Gastrocnemius medialis (tissue), 4 donors: Measurements from ENCODE around the gene ANKRD24. TPM values are rescaled to one million over a fixed set of nuclear protein-coding genes. Genes with fewer than 3 reads are reported as not detected.
"Not testable (repeated sequence)": the region's sequence is repeated elsewhere in the genome, so short reads cannot be mapped to it uniquely, and the experiment has no call there.

Experiments used
- ATAC-seq, 2 donors: fragments of 150-250 bp; one replicate each; pipeline ENCODE4 v1.9.1; 2016
- DNase-seq, 2 donors: peaks; one replicate each; pipeline ENCODE4 v3.0.0-alpha.2; 2019
- H3K27ac ChIP-seq, 4 donors: fragments of 200-600 bp; sonication (generic); 1 replicate in 1 of 4; 2 replicates in 3 of 4; pipeline ENCODE4 v1.5.1; 2016 to 2018; ENCODE audit warnings: mild to moderate bottlenecking in 2 of 4, moderate library complexity in 1 of 4
- H3K27me3 ChIP-seq, 3 donors: fragments of 200-600 bp; sonication (generic) in 2 of 3; 1 replicate in 1 of 3; 2 replicates in 2 of 3; pipeline versions ENCODE4 v1.5.1 to v1.6.0; 2016 to 2019; ENCODE audit warnings: mild to moderate bottlenecking in 1 of 3, moderate library complexity in 1 of 3
- H3K36me3 ChIP-seq, 2 donors: fragments of 200-600 bp; sonication (generic) in 1 of 2; one replicate each; pipeline ENCODE4 v1.5.1; 2017 to 2018
- H3K4me1 ChIP-seq, 2 donors: fragments of 200-600 bp; sonication (generic) in 1 of 2; one replicate each; pipeline ENCODE4 v1.5.1; 2016 to 2017; ENCODE audit warnings: mild to moderate bottlenecking in 2 of 2
- H3K4me3 ChIP-seq, 4 donors: fragments of 200-600 bp; sonication (generic) in 3 of 4; 1 replicate in 1 of 4; 2 replicates in 3 of 4; pipeline ENCODE4 v1.5.1; 2016 to 2019; ENCODE audit warnings: mild to moderate bottlenecking in 2 of 4
- H3K9me3 ChIP-seq, 3 donors: fragments of 200-600 bp; sonication (generic) in 2 of 3; 1 replicate in 1 of 3; 2 replicates in 2 of 3; pipeline ENCODE4 v1.5.1; 2016 to 2019
- POLR2A ChIP-seq, 2 donors: fragments of 450-650 bp; IDR thresholded peaks; one replicate each; pipeline ENCODE4 v1.6.1; 2017; ENCODE audit warnings: antibody characterized with exemption in 2 of 2, mild to moderate bottlenecking in 2 of 2, moderate library complexity in 2 of 2
- in situ Hi-C, 4 donors: fragments of 200-750 bp; cut with MboI; loops; one replicate each; pipeline versions ENCODE4 v1.15.0 to v1.8.0; 2017; ENCODE audit warnings: low sequenced_read_pairs in 4 of 4
- intact Hi-C: fragments of 100-400 bp; cut with DNase I; formaldehyde crosslinking; loops from one replicate; pipeline ENCODE4 v1.15.1; 2023; ENCODE audit warnings: low total_unique reads
- total RNA-seq, 4 donors: library from RNA; depleted of rRNA; stranded (reverse); fragments of >200 nt; gene quantifications; one replicate each; pipeline versions ENCODE4 v1.1.0 to v1.2.3, GENCODE V29; 2016
- TF ChIP-seq, protein P1 (sequence below), 5 experiments: fragments of 450-650 bp in 3 of 5; fragments of 200-600 bp in 2 of 5; sonication (generic) in 2 of 5; IDR thresholded peaks in 4 of 5; conservative IDR thresholded peaks in 1 of 5; 1 replicate in 4 of 5; 2 replicates in 1 of 5; pipeline ENCODE4 v1.5.1; 2016 to 2019; ENCODE audit warnings: antibody characterized with exemption in 5 of 5, mild to moderate bottlenecking in 3 of 5, moderate library complexity in 3 of 5

Gene ANKRD24
- 1 to 10 TPM in 1 of 4 donors, under 1 TPM in 3; 0.13 to 3.0 (median 0.45) TPM for total RNA-seq

DNA sequence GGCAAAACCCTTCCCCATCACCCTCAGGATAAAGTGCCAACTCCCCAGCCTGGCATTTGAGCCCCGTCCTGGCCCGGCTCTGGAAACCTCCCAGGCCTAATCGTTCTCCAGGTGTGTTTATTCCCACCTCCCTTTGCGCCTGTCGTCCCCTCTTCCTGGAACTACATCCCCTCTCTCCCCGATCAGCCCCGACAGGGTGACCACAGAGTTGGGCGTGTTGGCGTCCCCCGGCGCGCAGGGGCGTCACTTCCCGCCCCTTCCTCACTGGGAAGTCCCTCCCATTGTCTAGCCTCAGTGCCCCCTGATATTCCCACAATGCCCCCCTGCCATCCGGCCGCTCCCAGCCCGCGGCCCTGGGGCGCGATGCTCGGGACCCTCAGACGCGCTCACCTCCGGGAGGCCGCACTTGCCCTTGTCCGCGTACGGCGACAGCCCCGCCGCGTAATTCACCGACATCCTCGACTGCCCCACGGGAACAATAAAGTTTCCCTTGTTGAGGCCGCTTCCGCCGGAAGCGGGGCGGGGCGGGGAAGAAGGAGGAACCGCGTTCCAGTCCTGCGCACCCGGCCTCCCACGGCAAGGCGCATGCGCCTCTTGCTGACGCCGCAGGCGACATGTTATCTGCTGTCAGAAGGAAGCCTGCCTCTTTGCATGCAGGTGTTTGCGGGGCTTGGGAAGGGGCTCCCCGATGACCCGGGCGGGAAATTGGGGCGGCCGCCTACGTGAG is at the start of gene ANKRD24, which contains the start of gene SIRT6:
Gene ANKRD24, plus strand, starts transcription at position 606 of the 727 bp plus-strand sequence. CDS start 3,737 bp downstream, outside the sequence.
Gene SIRT6, minus strand, starts transcription at position 480 of the 727 bp plus-strand sequence. Its CDS starts 24 bp downstream, at position 456.
- peak within 1 kb of the TSS; percentile 83 to 98 (median 96) for H3K4me3 ChIP-seq
- H3K27me3 ChIP-seq, result no peaks in the 10 kb centered on the region
- intact Hi-C loops, result loop anchor here (1.0 to 5.0 kb wide), 6 partner anchors 45 to 420 kb away; partner anchors contain the start of genes APBA3, EEF2, MAP2K2 and MRPL54
- TF ChIP-seq, protein P1, sequence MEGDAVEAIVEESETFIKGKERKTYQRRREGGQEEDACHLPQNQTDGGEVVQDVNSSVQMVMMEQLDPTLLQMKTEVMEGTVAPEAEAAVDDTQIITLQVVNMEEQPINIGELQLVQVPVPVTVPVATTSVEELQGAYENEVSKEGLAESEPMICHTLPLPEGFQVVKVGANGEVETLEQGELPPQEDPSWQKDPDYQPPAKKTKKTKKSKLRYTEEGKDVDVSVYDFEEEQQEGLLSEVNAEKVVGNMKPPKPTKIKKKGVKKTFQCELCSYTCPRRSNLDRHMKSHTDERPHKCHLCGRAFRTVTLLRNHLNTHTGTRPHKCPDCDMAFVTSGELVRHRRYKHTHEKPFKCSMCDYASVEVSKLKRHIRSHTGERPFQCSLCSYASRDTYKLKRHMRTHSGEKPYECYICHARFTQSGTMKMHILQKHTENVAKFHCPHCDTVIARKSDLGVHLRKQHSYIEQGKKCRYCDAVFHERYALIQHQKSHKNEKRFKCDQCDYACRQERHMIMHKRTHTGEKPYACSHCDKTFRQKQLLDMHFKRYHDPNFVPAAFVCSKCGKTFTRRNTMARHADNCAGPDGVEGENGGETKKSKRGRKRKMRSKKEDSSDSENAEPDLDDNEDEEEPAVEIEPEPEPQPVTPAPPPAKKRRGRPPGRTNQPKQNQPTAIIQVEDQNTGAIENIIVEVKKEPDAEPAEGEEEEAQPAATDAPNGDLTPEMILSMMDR (IDR thresholded peaks at IDR 0.05 in 4 of 5, conservative IDR thresholded peaks at IDR 0.05 in 1 of 5), result peak in 1 of 5 experiments; percentile 5
- TF ChIP-seq POLR2A (IDR thresholded peaks at IDR 0.05), result peak; percentile 82 to 83
- peaks cover 0 to 20% of the 10 kb centered on the region in 2 donors for H3K36me3 ChIP-seq
- H3K27ac ChIP-seq, result peak within 1 kb of the TSS; percentile 87 to 96 (median 90)
- in situ Hi-C loops, result no loop called here
- peaks cover 28 to 29% of the 10 kb centered on the region in 2 donors for H3K4me1 ChIP-seq
- ATAC-seq (peak; percentile 86 to 94), DNase-seq (peak; percentile 92 to 95)
- H3K9me3 ChIP-seq, result no peaks in the 10 kb centered on the region

DNA sequence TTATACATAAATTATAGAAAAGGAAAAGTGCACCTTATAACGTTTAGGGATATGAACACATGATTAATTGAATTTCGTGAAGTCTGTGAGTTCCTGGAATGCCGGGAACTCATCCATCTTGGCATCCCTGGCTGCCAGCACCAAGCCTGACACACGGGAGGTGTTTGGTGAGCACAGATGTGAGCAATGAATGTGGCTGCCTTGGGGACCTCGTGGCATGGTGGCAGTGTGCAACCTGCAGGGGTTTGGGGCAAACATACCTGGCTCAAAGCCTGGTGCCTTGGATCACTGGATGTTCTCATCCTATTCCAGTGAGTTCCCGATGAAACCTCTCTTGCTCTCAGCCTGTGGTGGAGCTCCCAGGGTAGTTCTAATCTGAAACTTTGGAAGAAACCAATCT is 48.1 kb upstream of the ANKRD24 start:
- Histone ChIP-seq H3K27me3 (no peaks in the 10 kb centered on the region), H3K9me3 (no peaks in the 10 kb centered on the region), H3K4me1 (peaks cover 0 to 8% of the 10 kb centered on the region in 2 donors), H3K27ac (no peak overlapping the region), H3K4me3 (no peak overlapping the region), H3K36me3 (no peaks in the 10 kb centered on the region)
- intact Hi-C loops (no loop called here), in situ Hi-C loops (loop anchor here in 2 of 4 donors (10.0 to 25.0 kb wide), 2 partner anchors 122 to 140 kb away; partner anchors contain the start of gene PIAS4 (in 1 of the 2))
- ATAC-seq (no peak), DNase-seq (no peak)
- TF ChIP-seq, protein P1 (IDR thresholded peaks at IDR 0.05 in 4 of 5, conservative IDR thresholded peaks at IDR 0.05 in 1 of 5), result no peak
- TF ChIP-seq POLR2A (IDR thresholded peaks at IDR 0.05), result no peak

- not testable (repeated sequence) for H3K9me3 ChIP-seq, H3K4me3 ChIP-seq, H3K36me3 ChIP-seq, DNase-seq, H3K4me1 ChIP-seq, ATAC-seq, H3K27ac ChIP-seq, H3K27me3 ChIP-seq
- in situ Hi-C loops, result loop anchor here in 2 of 4 donors (10.0 to 25.0 kb wide), 2 partner anchors 123 to 141 kb away; partner anchors contain the start of gene PIAS4 (in 1 of the 2)
- intact Hi-C loops, result loop anchor here (5.0 kb wide), 1 partner anchor 47 kb away; the partner anchor contains the start of genes ANKRD24 and SIRT6
Observed at GRCh38 chr19:4135386-4135785, 47.1 kb upstream of the ANKRD24 start.

DNA sequence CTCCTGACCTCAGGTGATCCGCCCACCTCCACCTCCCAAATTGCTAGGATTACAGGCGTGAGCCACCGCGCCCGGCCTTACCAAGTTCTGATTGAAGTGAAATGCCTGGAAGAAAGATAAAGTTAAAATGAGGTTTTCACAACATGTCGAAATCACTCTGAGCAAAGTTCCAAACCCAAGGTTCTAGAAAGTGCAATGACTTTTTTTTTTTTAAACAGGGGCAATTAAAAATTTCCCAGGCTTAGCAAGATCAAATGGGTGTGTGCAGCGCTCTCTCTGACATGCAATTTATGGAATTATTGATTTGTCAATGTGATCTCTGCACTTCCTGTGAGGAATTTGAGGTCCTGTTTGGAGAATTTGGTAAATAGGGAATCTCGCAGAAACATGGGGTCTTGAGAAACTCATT is 45.8 kb upstream of the ANKRD24 start:
- Histone ChIP-seq H3K9me3 (no peaks in the 10 kb centered on the region), H3K27me3 (no peaks in the 10 kb centered on the region), H3K4me3 (no peak overlapping the region), H3K36me3 (no peaks in the 10 kb centered on the region), H3K4me1 (peaks cover 0 to 4% of the 10 kb centered on the region in 2 donors), H3K27ac (no peak overlapping the region)
- ATAC-seq, result no peak
- no peak for DNase-seq
- in situ Hi-C loops, result loop anchor here in 2 of 4 donors (10.0 to 25.0 kb wide), 2 partner anchors 124 to 142 kb away; partner anchors contain the start of gene PIAS4 (in 1 of the 2)
- TF ChIP-seq, protein P1 (IDR thresholded peaks at IDR 0.05 in 4 of 5, conservative IDR thresholded peaks at IDR 0.05 in 1 of 5), result no peak
- TF ChIP-seq POLR2A (IDR thresholded peaks at IDR 0.05), result no peak
- intact Hi-C loops, result loop anchor here (5.0 kb wide), 1 partner anchor 46 kb away; the partner anchor contains the start of genes ANKRD24 and SIRT6

GRCh38 chr19:4138445-4138844 is 44.0 kb upstream of the ANKRD24 start:
- in situ Hi-C loops (loop anchor here in 2 of 4 donors (10.0 to 25.0 kb wide), 2 partner anchors 126 to 144 kb away; partner anchors contain the start of gene PIAS4 (in 1 of the 2)), intact Hi-C loops (loop anchor here (5.0 kb wide), 1 partner anchor 44 kb away; the partner anchor contains the start of genes ANKRD24 and SIRT6)
- Histone ChIP-seq H3K36me3 (no peaks in the 10 kb centered on the region), H3K27ac (no peak overlapping the region), H3K9me3 (no peaks in the 10 kb centered on the region), H3K4me3 (no peak overlapping the region), H3K4me1 (peaks cover 0 to 4% of the 10 kb centered on the region in 2 donors), H3K27me3 (no peaks in the 10 kb centered on the region)
- DNase-seq (no peak), ATAC-seq (no peak)
- TF ChIP-seq, protein P1 (IDR thresholded peaks at IDR 0.05 in 4 of 5, conservative IDR thresholded peaks at IDR 0.05 in 1 of 5), result no peak
- TF ChIP-seq POLR2A (IDR thresholded peaks at IDR 0.05), result no peak
